IMR-90 (cell line): ENCODE results near the gene LHFPL6. TPM values are rescaled to one million over a fixed set of nuclear protein-coding genes. Genes with fewer than 3 reads are reported as not detected.

Experiments
- ATAC-seq: fragments of 200-7000 bp; cut with Tn5 transposase; 2 replicates; pipeline ENCODE4 v1.9.1; 2020; ENCODE audit warnings: low read depth, mild to moderate bottlenecking, moderate library complexity
- BruUV-seq: library from RNA; stranded (reverse); fragments of 400-500 nt; replicated peaks from 2 replicates; lab custom pipeline; 2021; lab: Mats Ljungman, UMichigan
- CTCF ChIA-PET: fragments of 300-600 bp; formaldehyde crosslinking; extraction: SDS; loops from one replicate; lab custom pipeline; 2021; ENCODE audit warnings: antibody characterized with exemption; lab: Yijun Ruan, JAX
- POLR2A ChIA-PET: fragments of 300-600 bp; sonication (Branson Sonifier 250); formaldehyde crosslinking; loops from one replicate; lab custom pipeline; 2022; ENCODE audit warnings: antibody characterized with exemption; ENCODE audit not compliant: unreplicated experiment; lab: Charles Lee
- DNase-seq: peaks from one replicate; pipeline ENCODE4 v3.0.0; 2013
- H2AFZ ChIP-seq: replicated peaks from 2 replicates; pipeline ENCODE3; 2013; ENCODE audit warnings: low read length, mild to moderate bottlenecking; ENCODE audit not compliant: poor library complexity
- H2AK5ac ChIP-seq: 2 replicates; pipeline ENCODE4 v1.6.1; 2013; ENCODE audit warnings: low read depth, low read length, inconsistent platforms
- H2AK9ac ChIP-seq: replicated peaks from 2 replicates; pipeline ENCODE3; 2013; ENCODE audit warnings: mild to moderate bottlenecking, low read depth, low read length, moderate library complexity; ENCODE audit not compliant: poor library complexity
- H2BK120ac ChIP-seq: 2 replicates; pipeline ENCODE4 v1.6.1; 2013; ENCODE audit warnings: low read depth, low read length, inconsistent platforms
- H2BK15ac ChIP-seq: 3 replicates; pipeline ENCODE4 v1.6.1; 2013; ENCODE audit warnings: low read depth, low read length, inconsistent platforms
- H2BK20ac ChIP-seq: 2 replicates; pipeline ENCODE4 v1.6.1; 2013; ENCODE audit warnings: low read depth, mild to moderate bottlenecking, inconsistent platforms, low read length, moderate library complexity
- H2BK5ac ChIP-seq: 2 replicates; pipeline ENCODE4 v1.6.1; 2013; ENCODE audit warnings: mild to moderate bottlenecking, low read depth, low read length, inconsistent platforms; ENCODE audit not compliant: poor library complexity, severe bottlenecking
- H3K14ac ChIP-seq: replicated peaks from 2 replicates; pipeline ENCODE4 v1.6.1; 2013; ENCODE audit warnings: low read depth, low read length, inconsistent platforms
- H3K18ac ChIP-seq: 2 replicates; pipeline ENCODE4 v1.6.1; 2013; ENCODE audit warnings: low read depth, low read length, control low read depth
- H3K23ac ChIP-seq: 2 replicates; pipeline ENCODE4 v1.6.1; 2013; ENCODE audit warnings: low read depth, low read length, inconsistent platforms
- H3K27ac ChIP-seq: 2 replicates; pipeline ENCODE4 v1.5.1; 2013; ENCODE audit warnings: mild to moderate bottlenecking, control low read depth, low read length; ENCODE audit not compliant: insufficient read depth
- H3K27me3 ChIP-seq: 2 replicates; pipeline ENCODE4 v1.6.1; 2013; ENCODE audit warnings: low read length; ENCODE audit not compliant: control insufficient read depth, insufficient read depth
- H3K36me3 ChIP-seq: 2 replicates; pipeline ENCODE4 v1.6.1; 2013; ENCODE audit warnings: low read length, mixed read lengths; ENCODE audit not compliant: control insufficient read depth, insufficient read depth
- H3K4ac ChIP-seq: 2 replicates; pipeline ENCODE4 v1.6.1; 2013; ENCODE audit warnings: low read depth, low read length, inconsistent platforms
- H3K4me1 ChIP-seq: 2 replicates; pipeline ENCODE4 v1.6.1; 2013; ENCODE audit warnings: low read length, mixed read lengths; ENCODE audit not compliant: control insufficient read depth, insufficient read depth
- H3K4me2 ChIP-seq: 2 replicates; pipeline ENCODE4 v1.6.1; 2013; ENCODE audit warnings: low read depth, mild to moderate bottlenecking, control low read depth, low read length, moderate library complexity
- H3K4me3 ChIP-seq: 2 replicates; pipeline ENCODE4 v1.5.1; 2013; ENCODE audit warnings: low read depth, mild to moderate bottlenecking, control low read depth, low read length, moderate library complexity; ENCODE audit not compliant: insufficient read depth
- H3K56ac ChIP-seq: 2 replicates; pipeline ENCODE4 v1.6.1; 2013; ENCODE audit warnings: low read length, inconsistent platforms; ENCODE audit not compliant: insufficient read depth; ENCODE audit errors: extremely low read depth
- H3K79me1 ChIP-seq, 2 experiments: 2 replicates each; pipeline ENCODE4 v1.6.1; 2013; ENCODE audit warnings: low read length in 2 of 2, inconsistent platforms in 1 of 2, low read depth in 1 of 2
- H3K9ac ChIP-seq: 2 replicates; pipeline ENCODE4 v1.6.1; 2013; ENCODE audit warnings: low read depth, low read length, control low read depth
- H3K9me1 ChIP-seq: 2 replicates; pipeline ENCODE4 v1.6.1; 2013; ENCODE audit warnings: low read length, inconsistent platforms; ENCODE audit not compliant: insufficient read depth
- H3K9me3 ChIP-seq: 2 replicates; pipeline ENCODE4 v1.6.1; 2013; ENCODE audit warnings: low read length; ENCODE audit not compliant: control insufficient read depth, insufficient read depth
- H4K20me1 ChIP-seq: 2 replicates; pipeline ENCODE4 v1.6.1; 2013; ENCODE audit warnings: low read length, inconsistent platforms; ENCODE audit not compliant: insufficient read depth
- H4K5ac ChIP-seq: 2 replicates; pipeline ENCODE4 v1.6.1; 2013; ENCODE audit warnings: mild to moderate bottlenecking, low read depth, low read length, control low read depth
- H4K8ac ChIP-seq, 2 experiments: 2 replicates each; pipeline ENCODE4 v1.6.1; 2013; ENCODE audit warnings: low read depth in 2 of 2, low read length in 2 of 2, control low read depth in 1 of 2, inconsistent platforms in 1 of 2
- H4K91ac ChIP-seq: 2 replicates; pipeline ENCODE4 v1.6.1; 2013; ENCODE audit warnings: low read depth, low read length, inconsistent platforms; ENCODE audit not compliant: insufficient read depth
- CHD1 ChIP-seq: IDR thresholded peaks from 2 replicates; pipeline ENCODE4 v1.6.1; 2012; ENCODE audit warnings: low read depth, low read length, improper control_type of control experiment
- MAFK ChIP-seq: IDR thresholded peaks from 2 replicates; pipeline ENCODE4 v1.6.1; 2012; ENCODE audit warnings: low read depth, low read length, improper control_type of control experiment
- MXI1 ChIP-seq: IDR thresholded peaks from 2 replicates; pipeline ENCODE4 v1.6.1; 2012; ENCODE audit warnings: low read depth, mild to moderate bottlenecking, low read length, moderate library complexity, borderline replicate concordance
- NFE2L2 ChIP-seq: fragments of 150-350 bp; IDR thresholded peaks from 2 replicates; pipeline ENCODE4 v1.6.1; 2016; ENCODE audit warnings: low read depth, mild to moderate bottlenecking, low read length
- POLR2A ChIP-seq: IDR thresholded peaks from 2 replicates; pipeline ENCODE4 v1.6.1; 2012; ENCODE audit warnings: mild to moderate bottlenecking, low read depth, low read length
- RFX5 ChIP-seq: IDR thresholded peaks from 2 replicates; pipeline ENCODE4 v1.8.0; 2012; ENCODE audit warnings: low read depth, mild to moderate bottlenecking, low read length, moderate library complexity
- SMC3 ChIP-seq: fragments of 150-350 bp; IDR thresholded peaks from 2 replicates; pipeline ENCODE4 v1.6.1; 2016; ENCODE audit warnings: low read depth, mild to moderate bottlenecking, antibody characterized with exemption, low read length, moderate library complexity
- WGBS, 2 experiments: methylation state at CpG; one replicate each; pipeline versions ENCODE4 v1.1.5 to v1.1.7; 2013; ENCODE audit warnings: missing lambda C conversion rate in 2 of 2; ENCODE audit not compliant: insufficient read length in 1 of 2; ENCODE audit errors: extremely low coverage in 2 of 2; 5-methylcytosine and 5-hydroxymethylcytosine counted together
- dilution Hi-C: fragments of 300-500 bp; cut with HindIII; formaldehyde crosslinking; loops from one replicate; pipeline ENCODE4 v1.14.3; 2018; ENCODE audit warnings: low sequenced_read_pairs; ENCODE audit not compliant: unreplicated experiment
- in situ Hi-C: fragments of 300-500 bp; cut with MboI; formaldehyde crosslinking; loops from 3 replicates; pipeline ENCODE4 v1.14.3; 2019; ENCODE audit warnings: low sequenced_read_pairs, inconsistent platforms, mixed read lengths
- intact Hi-C: fragments of 100-400 bp; cut with micrococcal nuclease; formaldehyde crosslinking; loops from 2 replicates; pipeline ENCODE4 v1.10.0; 2022
- polyA plus RNA-seq, 3 experiments: library from polyadenylated mRNA; depleted of rRNA; stranded (reverse); fragments of >200 nt; gene quantifications; 2 replicates each; pipeline ENCODE4 v1.2.3, GENCODE V29; 2012; ENCODE audit warnings: low replicate concordance in 1 of 3
- total RNA-seq: library from RNA; depleted of rRNA; stranded (reverse); fragments of >200 nt; gene quantifications from 2 replicates; pipeline ENCODE4 v1.2.3, GENCODE V29; 2012

Gene LHFPL6
- total and polyA plus RNA-seq, 2 of the 4 experiments (the other 2 are of a cell fraction), result 24.7 to 36.1 TPM

DNA sequence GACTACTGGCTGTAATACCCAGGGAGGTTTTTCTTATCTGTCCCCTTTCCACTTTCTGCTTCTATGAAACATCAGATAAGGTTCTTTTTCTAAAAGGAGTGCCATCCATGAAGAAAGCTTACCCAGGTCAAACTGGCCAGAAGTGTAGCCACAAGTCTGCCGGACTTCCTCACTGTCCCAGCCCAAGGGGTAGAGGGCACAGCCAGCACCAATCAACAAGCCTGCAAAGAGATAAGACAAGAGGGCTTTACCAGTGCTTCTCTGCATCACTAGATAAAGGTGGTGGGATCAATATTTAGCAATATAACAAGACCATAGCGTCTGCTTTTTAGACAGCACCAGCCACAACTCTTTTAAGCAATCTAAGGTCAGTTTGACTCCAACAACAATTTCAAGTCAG is 224.7 kb downstream of the LHFPL6 start:
- ChIA-PET CTCF (no interaction called here), POLR2A (no interaction called here)
- no peak overlapping the region for H3K23ac ChIP-seq
- H2BK120ac ChIP-seq, result no peak overlapping the region
- H3K79me1 ChIP-seq, result peaks cover 9 to 10% of the 10 kb centered on the region in 2 experiments; a peak in 3 of 4 replicates
- H3K4ac ChIP-seq, result no peak overlapping the region
- no peak overlapping the region for H3K18ac ChIP-seq
- H4K8ac ChIP-seq, result no peak overlapping the region
- ATAC-seq, result no peak
- H3K14ac ChIP-seq, result no peak overlapping the region
- intact Hi-C loops, result no loop called here
- H2BK5ac ChIP-seq, result no peak overlapping the region
- dilution Hi-C loops, result no loop called here
- no peak overlapping the region for H3K4me3 ChIP-seq
- no peak overlapping the region for H3K9ac ChIP-seq
- no peak for TF ChIP-seq MAFK
- no peak for TF ChIP-seq MXI1
- no peak for TF ChIP-seq RFX5
- no peak for TF ChIP-seq SMC3
- TF ChIP-seq NFE2L2, result no peak
- TF ChIP-seq POLR2A, result no peak
- no peak for TF ChIP-seq CHD1
- H2AFZ ChIP-seq, result no peak overlapping the region
- peaks cover 3% of the 10 kb centered on the region; the same call in 1 of the 2 replicates for H3K9me1 ChIP-seq
- in situ Hi-C loops, result no loop called here
- BruUV-seq, result no TSS peak
- no peak overlapping the region for H2BK20ac ChIP-seq
- H2AK9ac ChIP-seq, result no peak overlapping the region
- H3K4me2 ChIP-seq, result no peak overlapping the region
- no peak overlapping the region for H3K56ac ChIP-seq
- no peaks in the 10 kb centered on the region for H3K27me3 ChIP-seq
- H4K5ac ChIP-seq, result no peak overlapping the region
- no peaks in the 10 kb centered on the region for H3K4me1 ChIP-seq
- no peaks in the 10 kb centered on the region for H3K9me3 ChIP-seq
- no peak overlapping the region for H3K27ac ChIP-seq
- no CpG with 5 or more reads among the region's 2 CpGs for WGBS, 2 experiments
- 0 out of 2 replicates have a peak, but pooled peaks cover 2% of the 10 kb centered on the region for H4K20me1 ChIP-seq
- H2BK15ac ChIP-seq, result no peak overlapping the region
- no peak for DNase-seq
- no peaks in the 10 kb centered on the region for H3K36me3 ChIP-seq
- no peak overlapping the region for H4K91ac ChIP-seq
- no peak overlapping the region for H2AK5ac ChIP-seq
